Measurements from ENCODE around the gene DSG4.

The DSG4 gene

DNA sequence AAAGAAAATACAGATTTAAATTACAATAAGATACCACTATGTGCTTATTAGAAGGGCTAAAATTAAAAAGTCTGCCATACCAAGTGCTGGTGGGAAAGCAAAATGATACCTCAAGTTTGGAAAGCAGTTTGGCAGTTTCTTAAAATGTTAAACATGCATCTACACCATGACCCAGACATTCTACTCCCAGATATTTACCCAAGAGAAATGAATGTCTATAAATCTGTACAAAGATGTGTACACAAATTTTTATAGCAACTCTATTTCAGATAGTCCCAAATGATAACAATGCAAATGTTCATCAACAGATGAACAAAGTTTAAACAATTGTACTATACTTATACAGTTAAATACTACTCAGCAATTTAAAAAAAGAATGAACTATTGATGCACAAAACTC lies 7.1 kb upstream of the DSG4 start:
- no peak for FAIRE-seq
- TF ChIP-seq, protein P1, sequence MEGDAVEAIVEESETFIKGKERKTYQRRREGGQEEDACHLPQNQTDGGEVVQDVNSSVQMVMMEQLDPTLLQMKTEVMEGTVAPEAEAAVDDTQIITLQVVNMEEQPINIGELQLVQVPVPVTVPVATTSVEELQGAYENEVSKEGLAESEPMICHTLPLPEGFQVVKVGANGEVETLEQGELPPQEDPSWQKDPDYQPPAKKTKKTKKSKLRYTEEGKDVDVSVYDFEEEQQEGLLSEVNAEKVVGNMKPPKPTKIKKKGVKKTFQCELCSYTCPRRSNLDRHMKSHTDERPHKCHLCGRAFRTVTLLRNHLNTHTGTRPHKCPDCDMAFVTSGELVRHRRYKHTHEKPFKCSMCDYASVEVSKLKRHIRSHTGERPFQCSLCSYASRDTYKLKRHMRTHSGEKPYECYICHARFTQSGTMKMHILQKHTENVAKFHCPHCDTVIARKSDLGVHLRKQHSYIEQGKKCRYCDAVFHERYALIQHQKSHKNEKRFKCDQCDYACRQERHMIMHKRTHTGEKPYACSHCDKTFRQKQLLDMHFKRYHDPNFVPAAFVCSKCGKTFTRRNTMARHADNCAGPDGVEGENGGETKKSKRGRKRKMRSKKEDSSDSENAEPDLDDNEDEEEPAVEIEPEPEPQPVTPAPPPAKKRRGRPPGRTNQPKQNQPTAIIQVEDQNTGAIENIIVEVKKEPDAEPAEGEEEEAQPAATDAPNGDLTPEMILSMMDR (IDR thresholded peaks at IDR 0.05; ENCODE audit: insufficient read depth, missing control alignments): no peak
- DNase-seq (ENCODE audit: insufficient read length, low spot score): no peak

DNA sequence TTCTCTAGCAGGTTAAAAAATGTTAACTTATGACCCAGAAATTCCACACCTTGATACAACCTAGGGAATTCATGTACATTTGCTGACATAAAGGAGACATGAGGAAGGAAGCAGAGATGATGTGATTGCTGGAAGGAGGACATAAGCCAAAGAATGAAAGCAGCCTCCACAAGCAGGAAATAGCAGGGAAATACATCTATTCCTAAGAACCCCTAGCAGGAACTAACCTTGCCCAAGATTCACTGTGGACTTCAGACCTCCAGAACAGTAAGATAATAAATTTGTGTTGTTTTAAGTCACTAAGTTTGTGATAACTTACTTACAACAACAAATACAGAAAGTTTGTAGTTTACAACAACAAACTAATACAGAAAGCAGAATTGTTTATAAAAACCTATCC lies 4.6 kb upstream of the DSG4 start:
- no peak for FAIRE-seq
- no peak for DNase-seq (ENCODE audit: insufficient read length, low spot score)
- TF ChIP-seq, protein P1 (IDR thresholded peaks at IDR 0.05; ENCODE audit: insufficient read depth, missing control alignments): no peak

DNA sequence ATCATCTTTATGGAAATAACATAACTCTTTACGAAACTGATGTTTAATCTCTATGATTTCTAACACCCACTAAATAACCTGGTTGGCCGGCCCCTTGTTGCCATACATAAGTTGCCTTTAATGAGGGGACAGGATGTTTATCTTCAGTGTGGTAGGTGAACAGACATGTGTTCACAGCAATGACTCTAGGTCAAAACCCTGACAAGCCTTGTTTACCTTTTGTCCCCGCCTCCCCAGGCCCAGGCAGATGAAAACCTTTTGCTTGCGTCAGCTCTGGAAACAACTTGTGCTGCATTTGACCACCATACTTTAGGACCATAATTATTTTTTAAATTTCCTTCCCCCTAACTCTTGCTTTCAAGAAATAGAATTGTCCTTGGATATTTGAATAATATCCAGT lies 2.9 kb upstream of the DSG4 start:
- no peak for DNase-seq (ENCODE audit: insufficient read length, low spot score)
- TF ChIP-seq, protein P1 (IDR thresholded peaks at IDR 0.05; ENCODE audit: insufficient read depth, missing control alignments): no peak
- FAIRE-seq: no peak

GRCh38 chr18:31380912-31381311 lies 4.3 kb downstream of the DSG4 start:
- TF ChIP-seq, protein P1 (IDR thresholded peaks at IDR 0.05; ENCODE audit: insufficient read depth, missing control alignments): no peak
- FAIRE-seq (no peak), DNase-seq (ENCODE audit: insufficient read length, low spot score) (no peak)

- FAIRE-seq (no peak), DNase-seq (ENCODE audit: insufficient read length, low spot score) (no peak)
- TF ChIP-seq, protein P1 (IDR thresholded peaks at IDR 0.05; ENCODE audit: insufficient read depth, missing control alignments): no peak
Observed at GRCh38 chr18:31382107-31382506, 5.5 kb downstream of the DSG4 start.

- FAIRE-seq (no peak), DNase-seq (ENCODE audit: insufficient read length, low spot score) (no peak)
- TF ChIP-seq, protein P1 (IDR thresholded peaks at IDR 0.05; ENCODE audit: insufficient read depth, missing control alignments): no peak
Observed at GRCh38 chr18:31386741-31387140, 10.2 kb downstream of the DSG4 start.

GRCh38 chr18:31393286-31393685 lies 16.7 kb downstream of the DSG4 start:
- no peak for FAIRE-seq
- TF ChIP-seq, protein P1 (IDR thresholded peaks at IDR 0.05; ENCODE audit: insufficient read depth, missing control alignments): no peak
- no peak for DNase-seq (ENCODE audit: insufficient read length, low spot score)
